Testis (tissue), 2 donors: ENCODE results near the gene RBPJ.

Experiments used
- CTCF ChIP-seq, 3 experiments: fragments of 450-650 bp in 2 of 3; fragments of 200-600 bp in 1 of 3; sonication (generic) in 1 of 3; IDR thresholded peaks; one replicate each; pipeline ENCODE4 v1.5.1; 2016 to 2019; ENCODE audit warnings: antibody characterized with exemption in 3 of 3, mild to moderate bottlenecking in 2 of 3, moderate library complexity in 1 of 3
- POLR2A ChIP-seq: fragments of 450-650 bp; IDR thresholded peaks from one replicate; pipeline ENCODE4 v1.6.1; 2017; ENCODE audit warnings: antibody characterized with exemption, mild to moderate bottlenecking, moderate library complexity

- no peak for TF ChIP-seq CTCF (IDR thresholded peaks at IDR 0.05)
- no peak for TF ChIP-seq POLR2A
Observed at GRCh38 chr4:26385690-26386089, 64.9 kb downstream of the RBPJ start.
